NCI-H128 (cell line): ENCODE measurements around the gene NUP107.

ENCODE experiments used
- DNase-seq: peaks from one replicate; lab custom pipeline; 2025; ENCODE audit not compliant: unreplicated experiment; lab: John Stamatoyannopoulos, UW

Gene NUP107

GRCh38 chr12:68772714-68773113 lies 85.9 kb downstream of the NUP107 start:
- no peak for DNase-seq

GRCh38 chr12:68773582-68773981 lies 86.8 kb downstream of the NUP107 start:
- DNase-seq: no peak

- DNase-seq: no peak
Measured at GRCh38 chr12:68775121-68775630, 88.4 kb downstream of the NUP107 start.

- no peak for DNase-seq
Measured at GRCh38 chr12:68776976-68777610, 90.3 kb downstream of the NUP107 start.

GRCh38 chr12:68779280-68779679 lies 92.5 kb downstream of the NUP107 start:
- no peak for DNase-seq

GRCh38 chr12:68780731-68781130 lies 94.0 kb downstream of the NUP107 start:
- no peak for DNase-seq

GRCh38 chr12:68781728-68782127 lies 95.0 kb downstream of the NUP107 start:
- no peak for DNase-seq

- no peak for DNase-seq
Measured at GRCh38 chr12:68784015-68784414, 97.2 kb downstream of the NUP107 start.

- no peak for DNase-seq
Measured at GRCh38 chr12:68785358-68785757, 98.6 kb downstream of the NUP107 start.

- DNase-seq: no peak
Measured at GRCh38 chr12:68785823-68786222, 99.0 kb downstream of the NUP107 start.

GRCh38 chr12:68786929-68787328 lies 100.2 kb downstream of the NUP107 start:
- no peak for DNase-seq

GRCh38 chr12:68788554-68789143 lies 101.9 kb downstream of the NUP107 start:
- no peak for DNase-seq

GRCh38 chr12:68789144-68789878 lies 102.5 kb downstream of the NUP107 start:
- DNase-seq: no peak

GRCh38 chr12:68790081-68790951 lies 103.5 kb downstream of the NUP107 start:
- no peak for DNase-seq

- no peak for DNase-seq
Measured at GRCh38 chr12:68790952-68791234, 104.1 kb downstream of the NUP107 start.

- DNase-seq: no peak
Measured at GRCh38 chr12:68791897-68792481, 105.2 kb downstream of the NUP107 start.

GRCh38 chr12:68792952-68793351 lies 106.2 kb downstream of the NUP107 start:
- no peak for DNase-seq

- DNase-seq: no peak
Measured at GRCh38 chr12:68793436-68793835, 106.7 kb downstream of the NUP107 start.

GRCh38 chr12:68793975-68794652 lies 107.3 kb downstream of the NUP107 start:
- DNase-seq: no peak

- no peak for DNase-seq
Measured at GRCh38 chr12:68794653-68795251, 108.0 kb downstream of the NUP107 start.
